Thyroid gland (tissue), 4 donors: ENCODE results near the gene HHATL.

Experiments
- CTCF ChIP-seq, 6 experiments: fragments of 200-600 bp in 3 of 6; fragments of 450-650 bp in 3 of 6; sonication (generic) in 3 of 6; IDR thresholded peaks; one replicate each; pipeline ENCODE4 v1.5.1; 2016 to 2019; ENCODE audit warnings: antibody characterized with exemption in 6 of 6, mild to moderate bottlenecking in 2 of 6, inconsistent platforms in 1 of 6, moderate library complexity in 1 of 6
- POLR2A ChIP-seq, 2 donors: fragments of 450-650 bp; IDR thresholded peaks; one replicate each; pipeline ENCODE4 v1.6.1; 2017; ENCODE audit warnings: antibody characterized with exemption in 2 of 2, mild to moderate bottlenecking in 2 of 2, moderate library complexity in 1 of 2

DNA sequence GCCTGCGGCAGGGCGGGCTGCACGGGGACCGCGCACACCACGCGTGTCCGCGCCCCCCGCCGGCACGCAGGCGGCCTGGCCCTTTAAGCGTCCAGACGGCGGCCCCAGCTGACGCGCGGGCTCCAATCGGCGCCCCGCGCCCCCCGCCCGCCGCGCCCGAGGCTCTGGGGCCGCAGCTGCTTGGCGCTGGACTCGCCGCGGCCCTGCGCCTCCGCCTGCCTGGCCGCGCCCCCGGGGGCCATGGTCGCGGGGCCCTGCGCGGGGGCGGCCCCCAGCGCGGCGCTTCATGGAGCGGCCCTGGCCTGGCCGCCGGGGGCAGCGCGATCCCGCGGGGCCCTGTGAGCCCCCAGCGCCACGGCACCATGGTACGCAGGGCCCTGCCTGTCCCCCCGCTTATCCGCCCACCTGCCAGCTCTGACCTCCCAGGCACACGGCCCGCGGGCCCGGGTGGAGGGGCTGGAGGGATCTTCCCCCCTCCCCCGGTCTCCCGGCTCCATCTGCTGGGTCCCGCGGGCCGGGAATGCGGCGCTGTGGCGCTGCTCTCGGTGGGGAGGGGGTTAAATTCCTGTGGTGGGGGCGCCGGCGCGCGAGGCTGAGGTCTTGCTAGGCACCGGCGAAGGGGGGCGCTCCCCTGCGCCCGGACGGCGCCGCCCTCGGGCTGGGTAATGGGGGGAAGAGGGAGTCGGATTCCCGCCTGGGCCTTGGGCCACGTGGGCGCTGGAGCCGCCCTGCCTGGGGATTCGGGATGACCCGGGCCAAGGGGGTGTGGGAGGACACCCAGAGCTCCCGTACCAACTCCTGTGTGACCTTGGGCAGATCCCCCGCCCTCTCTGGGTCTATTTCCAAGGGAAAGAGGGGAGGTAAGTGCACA is 48.0 kb downstream of the HHATL start:
- TF ChIP-seq CTCF (IDR thresholded peaks at IDR 0.05) (no peak), POLR2A (IDR thresholded peaks at IDR 0.05) (peak; percentile 23 to 68)
